Large intestine (tissue), 3 donors: ENCODE measurements around the gene SRMS. TPM values are rescaled to one million over a fixed set of nuclear protein-coding genes. Genes with fewer than 3 reads are reported as not detected.
A peak's percentile ranks its signal among the peaks of the same experiment; 100 is the strongest.
"Not testable (repeated sequence)": the region's sequence is repeated elsewhere in the genome, so short reads cannot be mapped to it uniquely, and the experiment has no call there.

Source experiments
- DNase-seq, 2 donors: peaks; one replicate each; pipeline versions ENCODE4 v3.0.0 to v3.0.0-alpha.2; 2013
- H3K27ac ChIP-seq: one replicate; pipeline ENCODE4 v1.5.1; 2013; ENCODE audit warnings: low read length
- H3K27me3 ChIP-seq: 2 replicates; pipeline ENCODE4 v1.6.1; 2013; ENCODE audit warnings: low read length; ENCODE audit not compliant: control insufficient read depth, insufficient read depth
- H3K36me3 ChIP-seq: 2 replicates; pipeline ENCODE4 v1.6.1; 2013; ENCODE audit warnings: low read length; ENCODE audit not compliant: control insufficient read depth, insufficient read depth
- H3K4me1 ChIP-seq: one replicate; pipeline ENCODE4 v1.6.1; 2013; ENCODE audit warnings: low read length; ENCODE audit not compliant: control insufficient read depth, insufficient read depth
- H3K4me3 ChIP-seq: one replicate; pipeline ENCODE4 v1.5.1; 2013; ENCODE audit warnings: low read length
- H3K9me3 ChIP-seq: one replicate; pipeline ENCODE4 v1.6.1; 2013; ENCODE audit warnings: mild to moderate bottlenecking, low read depth, low read length, moderate library complexity; ENCODE audit not compliant: control insufficient read depth
- WGBS: methylation state at CpG from one replicate; pipeline ENCODE4 v1.1.5; 2013; ENCODE audit warnings: low lambda C conversion rate; ENCODE audit not compliant: insufficient coverage; 5-methylcytosine and 5-hydroxymethylcytosine counted together
- polyA plus RNA-seq: library from polyadenylated mRNA; unstranded; fragments of 120-200 nt; gene quantifications from one replicate; pipeline ENCODE4 v1.2.1, GENCODE V29; 2013

SRMS gene
- polyA plus RNA-seq, 1 donor: 0.16 TPM

- no peak for DNase-seq
- WGBS: 60% methylated on average over 1 of the region's 26 CpGs
- no peak overlapping the region for H3K27ac ChIP-seq
- no peak overlapping the region for H3K4me3 ChIP-seq
- H3K36me3 ChIP-seq: no peaks in the 10 kb centered on the region
- H3K9me3 ChIP-seq: no peaks in the 10 kb centered on the region
- H3K4me1 ChIP-seq: peaks cover 4% of the 10 kb centered on the region
- H3K27me3 ChIP-seq: peaks cover 21% of the 10 kb centered on the region
Measured at GRCh38 chr20:63578224-63579016, 30.9 kb upstream of the SRMS start.

- Histone ChIP-seq H3K36me3 (no peaks in the 10 kb centered on the region), H3K27me3 (peaks cover 21% of the 10 kb centered on the region), H3K4me3 (no peak overlapping the region), H3K27ac (no peak overlapping the region), H3K9me3 (no peaks in the 10 kb centered on the region), H3K4me1 (peaks cover 8% of the 10 kb centered on the region)
- DNase-seq: no peak
- WGBS: 96% methylated on average over 4 of the region's 19 CpGs
Measured at GRCh38 chr20:63577317-63577894, 29.9 kb upstream of the SRMS start.

GRCh38 chr20:63576311-63576710 is 28.8 kb upstream of the SRMS start:
- no peak overlapping the region for H3K4me3 ChIP-seq
- peaks cover 4% of the 10 kb centered on the region for H3K36me3 ChIP-seq
- WGBS: no CpG with 5 or more reads among the region's 7 CpGs
- no peak for DNase-seq
- peaks cover 19% of the 10 kb centered on the region for H3K27me3 ChIP-seq
- H3K27ac ChIP-seq: no peak overlapping the region
- H3K4me1 ChIP-seq: peaks cover 8% of the 10 kb centered on the region
- H3K9me3 ChIP-seq: no peaks in the 10 kb centered on the region

- no peak overlapping the region for H3K27ac ChIP-seq
- H3K36me3 ChIP-seq: peaks cover 4% of the 10 kb centered on the region
- no peaks in the 10 kb centered on the region for H3K9me3 ChIP-seq
- H3K27me3 ChIP-seq: peaks cover 13% of the 10 kb centered on the region
- H3K4me1 ChIP-seq: peaks cover 8% of the 10 kb centered on the region
- no peak for DNase-seq
- no peak overlapping the region for H3K4me3 ChIP-seq
- WGBS: no CpG with 5 or more reads among the region's 28 CpGs
Measured at GRCh38 chr20:63574829-63575743, 27.5 kb upstream of the SRMS start.

DNA sequence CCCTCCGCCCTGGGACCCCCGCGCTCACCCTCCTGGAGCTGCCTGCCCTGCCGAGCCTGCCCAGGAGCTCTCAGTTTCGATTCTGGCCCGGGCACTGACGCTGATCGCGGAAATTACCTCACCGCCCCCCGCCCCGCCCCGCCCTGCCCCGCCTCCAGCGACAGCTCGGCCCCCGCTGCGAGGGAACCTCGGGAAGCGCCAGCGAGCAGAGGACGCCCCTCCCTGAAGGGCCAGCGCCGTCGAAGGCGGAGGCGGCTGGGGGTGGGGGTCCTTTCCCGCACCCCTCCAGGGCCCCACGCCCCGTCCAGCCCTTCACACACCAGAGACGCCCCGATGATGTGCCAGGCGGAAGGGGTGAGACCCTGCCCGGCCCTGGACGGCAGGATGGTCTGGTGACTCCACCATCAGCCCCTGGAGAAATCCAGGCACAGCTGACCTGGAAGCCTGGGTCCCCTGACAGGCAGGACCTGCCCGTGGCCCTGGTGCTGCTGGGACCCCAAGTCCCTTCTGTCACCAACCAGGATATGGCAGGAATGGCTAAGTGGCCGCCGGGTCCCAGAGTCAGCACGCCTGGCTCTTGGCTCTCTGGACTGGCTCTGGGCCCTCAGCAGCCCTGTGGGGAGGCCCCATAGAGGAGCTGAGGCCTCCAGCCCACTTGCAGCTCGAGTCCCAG is 26.7 kb upstream of the SRMS start, which contains the start of gene HELZ2:
Gene HELZ2 (minus strand): TSS at position 84 of the 673 bp plus-strand sequence. CDS start 1,854 bp downstream, outside the sequence.
- H3K9me3 ChIP-seq: no peaks in the 10 kb centered on the region
- peaks cover 8% of the 10 kb centered on the region for H3K4me1 ChIP-seq
- peak within 1 kb of the TSS; percentile 12 for H3K27ac ChIP-seq
- WGBS: no CpG with 5 or more reads among the region's 40 CpGs
- H3K4me3 ChIP-seq: peak within 1 kb of the TSS; percentile 79
- peaks cover 4% of the 10 kb centered on the region for H3K36me3 ChIP-seq
- H3K27me3 ChIP-seq: peaks cover 11% of the 10 kb centered on the region
- DNase-seq: peak; percentile 54 to 77

GRCh38 chr20:63573647-63574131 is 26.1 kb upstream of the SRMS start:
- H3K27me3 ChIP-seq: peaks cover 7% of the 10 kb centered on the region
- peak in 1 of 2 donors; percentile 37 for DNase-seq
- no CpG with 5 or more reads among the region's 24 CpGs for WGBS
- peak overlapping the region; percentile 79 for H3K4me3 ChIP-seq
- no peaks in the 10 kb centered on the region for H3K9me3 ChIP-seq
- peaks cover 4% of the 10 kb centered on the region for H3K36me3 ChIP-seq
- H3K4me1 ChIP-seq: peaks cover 8% of the 10 kb centered on the region
- H3K27ac ChIP-seq: peak overlapping the region; percentile 12

DNA sequence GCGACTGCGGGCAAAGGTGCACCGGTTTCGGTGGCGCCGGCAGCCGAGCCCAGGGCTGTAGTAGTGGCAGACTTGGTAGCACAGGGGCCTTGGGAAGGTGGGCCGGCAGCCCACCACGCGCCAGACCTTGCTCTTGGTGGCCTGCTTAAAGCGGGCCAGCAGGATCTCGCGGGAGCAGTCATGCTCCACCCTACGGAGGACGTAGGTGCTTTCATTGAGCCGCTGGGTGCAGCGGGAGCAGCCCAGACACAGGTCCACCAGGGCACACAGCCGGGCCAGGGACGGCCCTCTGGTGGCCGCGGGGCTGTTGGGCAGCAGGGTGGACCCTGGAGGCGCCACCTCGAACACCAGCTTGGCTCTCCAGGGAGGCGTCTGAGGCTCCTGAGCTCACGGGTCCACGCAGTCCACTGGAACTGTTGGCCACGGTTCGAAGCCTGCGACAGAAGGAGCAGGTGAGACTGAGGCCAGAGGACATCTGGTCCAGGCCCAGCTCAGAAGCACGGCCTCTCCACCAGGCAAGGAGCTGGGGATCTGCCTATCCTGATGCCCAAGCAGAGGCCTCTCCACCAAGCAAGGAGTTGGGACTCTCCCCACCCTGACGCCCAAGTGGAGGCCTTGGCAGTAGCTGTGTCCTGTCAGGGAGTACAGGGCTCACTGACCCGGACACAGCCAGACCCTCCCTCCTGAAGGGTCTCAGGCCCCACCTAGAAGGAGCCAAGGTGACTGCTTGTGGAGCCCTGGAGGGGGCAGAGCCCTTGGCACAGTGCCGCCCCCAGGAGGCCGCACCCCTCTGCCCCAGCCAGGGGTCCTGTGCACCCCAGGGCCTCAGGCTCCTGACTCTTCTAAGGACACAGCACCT is 25.5 kb upstream of the SRMS start:
- H3K27me3 ChIP-seq: peaks cover 3% of the 10 kb centered on the region
- H3K36me3 ChIP-seq: peaks cover 4% of the 10 kb centered on the region
- H3K4me3 ChIP-seq: peak overlapping the region; percentile 79
- no peak for DNase-seq
- no peak overlapping the region for H3K27ac ChIP-seq
- WGBS: no CpG with 5 or more reads among the region's 34 CpGs
- peaks cover 8% of the 10 kb centered on the region for H3K4me1 ChIP-seq
- no peaks in the 10 kb centered on the region for H3K9me3 ChIP-seq

DNA sequence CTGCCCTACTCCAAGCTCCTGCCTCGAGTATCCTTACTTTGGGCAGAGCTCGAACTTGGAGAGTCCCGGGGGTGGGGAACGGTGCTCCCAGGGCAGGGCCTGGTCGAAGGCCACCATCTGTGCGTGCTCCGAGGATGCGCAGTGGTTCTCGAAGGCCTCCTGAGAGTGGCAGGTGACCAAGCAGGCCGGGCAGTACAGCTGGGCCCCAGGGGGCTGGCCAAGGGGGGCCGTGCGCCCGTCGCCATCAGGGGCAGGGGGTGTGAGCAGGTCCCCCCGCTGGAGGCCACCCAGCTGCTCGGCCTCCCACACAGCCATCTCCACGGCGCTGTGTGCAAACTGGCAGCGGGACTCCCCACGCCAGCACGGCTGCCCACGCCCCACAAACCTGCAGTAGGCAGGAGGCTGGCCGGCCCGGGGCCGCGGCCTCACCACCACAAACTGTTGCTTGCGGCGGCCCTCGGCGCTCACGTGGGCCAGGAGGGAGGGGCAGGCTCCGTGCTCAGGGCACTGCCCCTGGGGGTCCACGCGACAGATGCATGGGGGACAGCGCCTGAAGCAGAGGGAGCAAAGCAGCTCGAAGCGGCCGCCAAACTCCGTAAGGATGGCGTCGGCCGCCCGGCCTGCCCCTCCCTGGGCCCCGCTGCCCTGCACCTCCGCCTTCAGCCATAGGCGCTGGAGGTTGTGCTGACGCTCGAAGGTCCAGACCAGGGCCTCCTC is 24.7 kb upstream of the SRMS start:
- WGBS: no CpG with 5 or more reads among the region's 48 CpGs
- Histone ChIP-seq H3K4me1 (peaks cover 8% of the 10 kb centered on the region), H3K27ac (no peak overlapping the region), H3K4me3 (no peak overlapping the region), H3K36me3 (peaks cover 4% of the 10 kb centered on the region), H3K9me3 (no peaks in the 10 kb centered on the region), H3K27me3 (peaks cover 3% of the 10 kb centered on the region)
- DNase-seq: no peak

DNA sequence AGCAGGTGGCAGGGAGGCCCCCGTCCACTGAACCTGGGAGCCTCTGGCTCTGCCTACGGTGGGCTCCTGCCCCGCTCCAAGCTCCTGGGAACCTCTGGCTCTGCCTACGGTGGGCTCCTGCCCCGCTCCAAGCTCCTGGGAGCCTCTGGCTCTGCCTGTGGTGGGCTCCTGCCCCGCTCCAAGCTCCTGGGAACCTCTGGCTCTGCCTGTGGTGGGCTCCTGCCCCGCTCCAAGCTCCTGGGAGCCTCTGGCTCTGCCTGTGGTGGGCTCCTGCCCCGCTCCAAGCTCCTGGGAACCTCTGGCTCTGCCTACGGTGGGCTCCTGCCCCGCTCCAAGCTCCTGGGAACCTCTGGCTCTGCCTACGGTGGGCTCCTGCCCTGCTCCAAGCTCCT is 23.5 kb upstream of the SRMS start:
- DNase-seq, H3K36me3 ChIP-seq, H3K27ac ChIP-seq, H3K9me3 ChIP-seq, H3K4me1 ChIP-seq, H3K4me3 ChIP-seq, H3K27me3 ChIP-seq: not testable (repeated sequence)
- no CpG with 5 or more reads among the region's 11 CpGs for WGBS
